HG03520 (cell line): ENCODE measurements around the gene CFAP107.
"Not testable (repeated sequence)": the region's sequence is repeated elsewhere in the genome, so short reads cannot be mapped to it uniquely, and the experiment has no call there.

ENCODE experiments used
- ATAC-seq: cut with Tn5 transposase; IDR thresholded peaks from one replicate; pipeline ENCODE4 v1.9.1; 2021; ENCODE audit warnings: mild to moderate bottlenecking, moderate library complexity; ENCODE audit not compliant: unreplicated experiment

Gene CFAP107

GRCh38 chr1:12776801-12777557, 31.0 kb downstream of the CFAP107 start:
- ATAC-seq, result no peak

DNA sequence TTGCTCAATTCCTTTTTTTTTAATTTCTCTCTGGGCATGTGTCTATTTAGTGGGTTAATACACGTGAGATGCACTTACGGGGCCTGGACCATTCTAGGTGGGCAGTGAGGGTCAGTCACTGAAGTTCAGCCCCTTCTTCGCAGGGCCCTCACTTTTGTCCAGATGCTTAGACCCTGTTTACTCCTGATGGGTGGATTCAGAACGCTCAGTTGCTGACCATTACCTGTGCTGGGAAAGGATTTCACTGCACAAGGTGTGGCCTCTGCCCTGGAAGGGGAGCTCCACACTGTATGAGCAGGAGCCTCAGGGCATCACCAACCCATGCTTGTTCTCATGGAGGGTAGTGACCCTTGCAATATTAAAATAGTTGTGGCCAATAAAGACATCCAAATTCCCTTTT, 32.1 kb downstream of the CFAP107 start:
- no peak for ATAC-seq

- no peak for ATAC-seq
Observed at GRCh38 chr1:12778907-12779306, 32.9 kb downstream of the CFAP107 start.

DNA sequence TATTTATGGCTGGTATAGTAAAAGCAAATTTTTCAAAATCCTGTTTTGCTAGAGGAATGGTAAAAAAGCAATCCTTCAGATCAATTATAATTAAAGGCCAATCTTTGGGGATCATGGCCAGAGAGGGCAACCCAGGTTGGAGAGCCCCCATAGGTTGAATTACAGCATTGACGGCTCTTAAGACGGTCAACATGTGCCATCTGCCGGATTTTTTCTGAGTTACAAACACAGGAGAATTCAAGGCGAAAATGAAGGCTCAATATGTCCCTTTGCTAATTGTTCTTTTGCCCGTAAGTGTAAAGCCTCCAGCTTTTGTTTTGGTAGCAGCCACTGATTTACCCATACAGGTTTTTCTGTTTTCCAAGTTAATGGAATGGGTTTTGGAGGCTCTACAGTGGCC, 35.5 kb downstream of the CFAP107 start:
- not testable (repeated sequence) for ATAC-seq

GRCh38 chr1:12783783-12784182, 37.8 kb downstream of the CFAP107 start:
- not testable (repeated sequence) for ATAC-seq

- ATAC-seq, result not testable (repeated sequence)
Observed at GRCh38 chr1:12784729-12785128, 38.7 kb downstream of the CFAP107 start.

DNA sequence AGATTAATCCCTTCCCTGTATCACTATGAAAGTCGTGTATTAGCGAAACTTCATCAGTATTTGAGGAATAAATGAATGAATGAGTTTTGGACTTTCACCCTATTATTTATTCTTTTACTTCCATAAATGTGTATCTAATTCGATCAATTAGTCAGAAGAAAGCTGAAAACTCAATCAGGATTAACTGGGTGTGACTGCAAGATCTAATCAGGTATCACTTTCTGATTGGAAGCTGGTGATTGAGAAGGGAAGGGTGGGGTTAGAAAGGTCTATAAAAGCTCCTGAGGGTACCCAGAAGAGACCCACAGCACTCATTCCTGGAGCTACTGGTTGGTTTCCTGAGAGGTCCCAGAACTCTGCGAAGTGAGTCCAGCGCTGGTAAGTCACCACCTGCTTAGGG, 45.1 kb downstream of the CFAP107 start, which contains the start of gene PRAMEF1:
Gene PRAMEF1 (plus strand): TSS at position 301 of the 400 bp plus-strand sequence. CDS start 1,831 bp downstream, outside the sequence.
- not testable (repeated sequence) for ATAC-seq

DNA sequence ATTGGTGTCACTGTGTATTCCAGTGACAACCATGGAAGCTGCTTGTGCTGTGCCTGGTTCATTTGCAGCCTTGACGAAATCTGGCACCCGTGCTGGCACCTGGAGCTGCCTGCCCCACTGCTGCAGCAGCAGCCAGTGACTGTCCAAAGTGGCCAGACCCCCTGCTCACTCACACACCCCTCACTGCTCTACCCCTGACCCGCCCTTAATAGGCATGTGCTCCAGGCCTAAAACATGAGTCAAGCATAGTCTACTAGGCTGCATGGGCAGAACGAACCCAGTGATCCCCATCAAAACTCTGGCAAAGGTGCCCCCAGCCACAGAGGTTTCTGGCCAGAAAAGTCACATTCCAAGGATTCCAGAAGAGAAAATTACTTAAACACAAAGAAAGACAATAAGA, 52.9 kb downstream of the CFAP107 start:
- ATAC-seq, result no peak

DNA sequence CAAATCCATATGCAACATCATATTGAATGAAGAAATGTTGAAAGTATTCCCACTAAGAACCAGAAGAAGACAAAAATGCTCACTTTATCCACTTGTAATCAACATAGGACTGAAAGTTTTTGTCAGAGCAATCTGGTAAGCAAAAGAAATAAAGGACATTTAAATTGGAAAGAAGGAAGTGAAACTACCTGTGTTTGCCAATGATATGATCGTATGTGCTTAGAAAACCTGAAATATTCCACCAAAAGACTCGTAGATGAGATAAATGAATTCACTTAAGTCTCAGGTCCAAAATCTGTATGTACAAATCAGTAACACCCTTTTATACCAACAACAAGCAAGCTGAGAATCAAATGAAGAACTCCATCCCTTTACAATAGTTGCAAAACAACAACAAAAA, 53.7 kb downstream of the CFAP107 start:
- no peak for ATAC-seq

DNA sequence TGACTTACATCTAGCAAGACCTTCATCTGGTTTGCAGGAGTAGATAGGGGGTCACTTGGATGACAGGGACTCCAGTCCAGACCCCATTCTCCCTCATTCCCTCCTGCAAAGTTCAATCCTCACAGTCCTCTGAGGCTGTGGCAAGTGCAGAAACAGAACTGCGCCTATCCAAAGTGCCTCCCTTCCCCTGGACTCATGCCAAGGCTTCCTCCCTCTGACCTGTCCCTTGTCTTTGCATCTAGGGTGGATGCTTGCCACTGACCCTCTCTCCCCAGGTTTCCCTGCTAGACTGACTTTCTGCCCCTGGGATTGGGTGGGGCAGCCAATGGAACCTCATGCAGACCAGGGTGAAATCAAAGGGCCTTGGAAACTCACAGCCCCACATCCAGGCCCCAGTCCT, 63.9 kb downstream of the CFAP107 start:
- no peak for ATAC-seq

GRCh38 chr1:12810691-12811408, 64.8 kb downstream of the CFAP107 start:
- ATAC-seq, result no peak

- ATAC-seq, result no peak
Observed at GRCh38 chr1:12811409-12811784, 65.4 kb downstream of the CFAP107 start.
